ENCODE data around the gene GABARAPL1.
"Not testable (repeated sequence)": the region's sequence is repeated elsewhere in the genome, so short reads cannot be mapped to it uniquely, and the experiment has no call there.

GABARAPL1 gene

DNA sequence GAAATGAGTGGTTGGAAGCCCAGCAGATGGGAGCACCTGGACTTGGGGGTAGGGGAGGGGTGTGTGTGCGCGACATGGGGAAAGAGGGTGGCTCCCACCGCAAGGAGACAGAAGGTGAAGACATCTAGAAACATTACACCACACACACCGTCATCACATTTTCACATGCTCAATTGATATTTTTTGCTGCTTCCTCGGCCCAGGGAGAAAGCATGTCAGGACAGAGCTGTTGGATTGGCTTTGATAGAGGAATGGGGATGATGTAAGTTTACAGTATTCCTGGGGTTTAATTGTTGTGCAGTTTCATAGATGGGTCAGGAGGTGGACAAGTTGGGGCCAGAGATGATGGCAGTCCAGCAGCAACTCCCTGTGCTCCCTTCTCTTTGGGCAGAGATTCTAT lies 9.2 kb downstream of the GABARAPL1 start:
- DNase-seq (ENCODE audit: low spot score) = no peak
- H3K4me3 ChIP-seq = no peak overlapping the region
- H3K27ac ChIP-seq = no peak overlapping the region
- TF ChIP-seq, protein P1, sequence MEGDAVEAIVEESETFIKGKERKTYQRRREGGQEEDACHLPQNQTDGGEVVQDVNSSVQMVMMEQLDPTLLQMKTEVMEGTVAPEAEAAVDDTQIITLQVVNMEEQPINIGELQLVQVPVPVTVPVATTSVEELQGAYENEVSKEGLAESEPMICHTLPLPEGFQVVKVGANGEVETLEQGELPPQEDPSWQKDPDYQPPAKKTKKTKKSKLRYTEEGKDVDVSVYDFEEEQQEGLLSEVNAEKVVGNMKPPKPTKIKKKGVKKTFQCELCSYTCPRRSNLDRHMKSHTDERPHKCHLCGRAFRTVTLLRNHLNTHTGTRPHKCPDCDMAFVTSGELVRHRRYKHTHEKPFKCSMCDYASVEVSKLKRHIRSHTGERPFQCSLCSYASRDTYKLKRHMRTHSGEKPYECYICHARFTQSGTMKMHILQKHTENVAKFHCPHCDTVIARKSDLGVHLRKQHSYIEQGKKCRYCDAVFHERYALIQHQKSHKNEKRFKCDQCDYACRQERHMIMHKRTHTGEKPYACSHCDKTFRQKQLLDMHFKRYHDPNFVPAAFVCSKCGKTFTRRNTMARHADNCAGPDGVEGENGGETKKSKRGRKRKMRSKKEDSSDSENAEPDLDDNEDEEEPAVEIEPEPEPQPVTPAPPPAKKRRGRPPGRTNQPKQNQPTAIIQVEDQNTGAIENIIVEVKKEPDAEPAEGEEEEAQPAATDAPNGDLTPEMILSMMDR (IDR thresholded peaks at IDR 0.05) = no peak

DNA sequence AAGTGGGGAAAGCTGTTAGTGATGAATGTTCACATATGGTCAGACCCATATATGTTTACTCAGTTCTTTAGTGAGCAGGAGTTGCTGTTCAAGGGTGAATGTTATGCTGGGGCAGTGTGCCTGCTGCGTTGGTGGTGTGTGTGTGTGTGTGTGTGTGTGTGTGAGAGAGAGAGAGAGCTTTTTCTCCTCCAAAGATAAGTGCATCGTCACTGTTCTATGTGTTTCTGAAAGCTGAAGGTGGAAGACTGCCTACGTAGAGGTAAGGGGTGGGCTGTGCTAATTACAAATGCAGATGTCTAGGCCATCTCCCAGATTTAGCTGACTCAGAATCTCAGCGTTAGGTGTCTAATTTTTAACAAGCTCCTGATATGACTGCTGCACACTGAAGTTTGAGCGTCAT lies 10.5 kb downstream of the GABARAPL1 start:
- H3K27ac ChIP-seq = no peak overlapping the region
- no peak for DNase-seq (ENCODE audit: low spot score)
- no peak overlapping the region for H3K4me3 ChIP-seq
- TF ChIP-seq, protein P1 (IDR thresholded peaks at IDR 0.05) = no peak

GRCh38 chr12:10225426-10225825 lies 12.7 kb downstream of the GABARAPL1 start:
- H3K27ac ChIP-seq; H3K4me3 ChIP-seq; DNase-seq (ENCODE audit: low spot score): not testable (repeated sequence)

DNA sequence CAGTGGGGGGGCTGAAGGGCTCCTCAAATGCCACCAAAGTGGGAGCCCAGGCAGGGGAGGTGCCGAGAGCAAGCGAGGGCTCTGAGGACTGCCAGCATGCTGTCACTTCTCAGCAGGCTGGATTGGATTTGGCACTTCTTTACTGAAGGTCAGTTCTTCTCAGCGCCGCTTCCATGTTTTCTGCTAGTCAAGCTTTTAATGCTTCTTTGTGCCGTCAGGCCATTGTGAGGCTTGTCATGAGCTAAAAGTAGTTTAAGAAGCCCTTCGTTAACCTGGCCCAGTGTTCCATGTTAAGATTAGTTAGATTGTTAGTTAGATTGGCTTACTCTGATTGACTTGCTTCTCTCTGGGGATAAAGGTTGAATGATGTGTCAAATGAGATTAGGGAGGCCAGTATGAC lies 13.4 kb downstream of the GABARAPL1 start:
- H3K27ac ChIP-seq = no peak overlapping the region
- no peak for DNase-seq (ENCODE audit: low spot score)
- TF ChIP-seq, protein P1 (IDR thresholded peaks at IDR 0.05) = no peak
- no peak overlapping the region for H3K4me3 ChIP-seq

DNA sequence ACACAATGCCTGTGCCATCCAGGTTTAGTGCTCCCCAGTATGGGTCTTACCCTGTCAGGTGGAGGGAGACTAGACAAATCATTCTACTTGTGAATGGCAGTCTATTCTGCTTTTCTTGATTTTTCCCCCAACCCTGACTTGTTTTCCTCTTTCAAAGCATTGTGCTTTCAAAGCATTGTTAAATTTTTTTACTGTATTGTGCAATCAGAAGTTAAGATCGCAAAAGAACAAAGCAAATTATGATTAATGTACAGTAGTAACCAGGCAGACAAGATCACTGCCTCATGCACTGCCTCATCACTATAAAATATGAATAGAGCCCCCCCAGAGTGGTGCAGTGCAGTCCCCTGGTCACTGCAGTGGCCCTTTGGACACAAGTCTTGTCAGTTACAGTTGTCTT lies 14.1 kb downstream of the GABARAPL1 start:
- TF ChIP-seq, protein P1 (IDR thresholded peaks at IDR 0.05) = no peak
- no peak overlapping the region for H3K4me3 ChIP-seq
- H3K27ac ChIP-seq = no peak overlapping the region
- no peak for DNase-seq (ENCODE audit: low spot score)

- Histone ChIP-seq H3K4me3 (no peak overlapping the region), H3K27ac (no peak overlapping the region)
- DNase-seq (ENCODE audit: low spot score) = no peak
- TF ChIP-seq, protein P1 (IDR thresholded peaks at IDR 0.05) = no peak
Measured at GRCh38 chr12:10227648-10228047, 15.0 kb downstream of the GABARAPL1 start.

GRCh38 chr12:10234562-10234961 lies 21.9 kb downstream of the GABARAPL1 start:
- Histone ChIP-seq H3K27ac (no peak overlapping the region), H3K4me3 (no peak overlapping the region)
- TF ChIP-seq, protein P1 (IDR thresholded peaks at IDR 0.05) = no peak
- no peak for DNase-seq (ENCODE audit: low spot score)
